Activated T-cell treated with anti-CD3 and anti-CD28 coated beads, Interleukin-2, amount 50 U/mL, for 1 hour (primary cell): ENCODE measurements around the gene BYSL.

Experiments
- DNase-seq: peaks from one replicate; pipeline ENCODE4 v3.0.0-alpha.2; 2020

Gene BYSL

GRCh38 chr6:41917528-41917927 lies 3.8 kb upstream of the BYSL start:
- no peak for DNase-seq

GRCh38 chr6:41921712-41921998 lies 356 bp downstream of the BYSL start:
- DNase-seq, result no peak

- DNase-seq, result no peak
These were observed 855 bp downstream of the BYSL start for GRCh38 chr6:41922154-41922553.

- no peak for DNase-seq
These were observed 6.0 kb downstream of the BYSL start for GRCh38 chr6:41927253-41927652.

GRCh38 chr6:41929924-41930323 lies 8.6 kb downstream of the BYSL start:
- no peak for DNase-seq

GRCh38 chr6:41931792-41932191 lies 10.5 kb downstream of the BYSL start:
- DNase-seq, result no peak

GRCh38 chr6:41932378-41932777 lies 11.1 kb downstream of the BYSL start:
- DNase-seq, result no peak

GRCh38 chr6:41934278-41935192 lies 13.2 kb downstream of the BYSL start:
- no peak for DNase-seq

- DNase-seq, result no peak
These were observed 13.9 kb downstream of the BYSL start for GRCh38 chr6:41935193-41935574.

- DNase-seq, result no peak
These were observed 14.4 kb downstream of the BYSL start for GRCh38 chr6:41935685-41936072.

- DNase-seq, result peak; percentile 67
These were observed 15.0 kb downstream of the BYSL start for GRCh38 chr6:41936073-41936837.

- DNase-seq, result no peak
These were observed 16.2 kb downstream of the BYSL start for GRCh38 chr6:41937472-41937860.

- peak; percentile 57 for DNase-seq
These were observed 16.7 kb downstream of the BYSL start for GRCh38 chr6:41937861-41938574.

- peak; percentile 23 for DNase-seq
These were observed 17.4 kb downstream of the BYSL start for GRCh38 chr6:41938590-41939175.

- DNase-seq, result peak; percentile 30
These were observed 18.0 kb downstream of the BYSL start for GRCh38 chr6:41939176-41939847.

- peak; percentile 28 for DNase-seq
These were observed 18.8 kb downstream of the BYSL start for GRCh38 chr6:41939848-41940758.

- peak; percentile 59 for DNase-seq
These were observed 19.5 kb downstream of the BYSL start for GRCh38 chr6:41940759-41941279.

- peak; percentile 81 for DNase-seq
These were observed 20.2 kb downstream of the BYSL start, which contains the start of gene CCND3 for GRCh38 chr6:41941280-41942066. Gene CCND3, minus strand, starts transcription at chr6:41941808. Its CDS starts 159 bp downstream, at chr6:41941649.

GRCh38 chr6:41942067-41942851 lies 21.0 kb downstream of the BYSL start:
- peak; percentile 44 for DNase-seq
